Measurements from ENCODE around the gene ADGRG1. TPM values are rescaled to one million over a fixed set of nuclear protein-coding genes. Genes with fewer than 3 reads are reported as not detected.

The ADGRG1 gene
- total and polyA plus RNA-seq, 2 donors (not counting 1 experiment from before 2014, with no cell fraction given), result 0.20 to 0.61 TPM

DNA sequence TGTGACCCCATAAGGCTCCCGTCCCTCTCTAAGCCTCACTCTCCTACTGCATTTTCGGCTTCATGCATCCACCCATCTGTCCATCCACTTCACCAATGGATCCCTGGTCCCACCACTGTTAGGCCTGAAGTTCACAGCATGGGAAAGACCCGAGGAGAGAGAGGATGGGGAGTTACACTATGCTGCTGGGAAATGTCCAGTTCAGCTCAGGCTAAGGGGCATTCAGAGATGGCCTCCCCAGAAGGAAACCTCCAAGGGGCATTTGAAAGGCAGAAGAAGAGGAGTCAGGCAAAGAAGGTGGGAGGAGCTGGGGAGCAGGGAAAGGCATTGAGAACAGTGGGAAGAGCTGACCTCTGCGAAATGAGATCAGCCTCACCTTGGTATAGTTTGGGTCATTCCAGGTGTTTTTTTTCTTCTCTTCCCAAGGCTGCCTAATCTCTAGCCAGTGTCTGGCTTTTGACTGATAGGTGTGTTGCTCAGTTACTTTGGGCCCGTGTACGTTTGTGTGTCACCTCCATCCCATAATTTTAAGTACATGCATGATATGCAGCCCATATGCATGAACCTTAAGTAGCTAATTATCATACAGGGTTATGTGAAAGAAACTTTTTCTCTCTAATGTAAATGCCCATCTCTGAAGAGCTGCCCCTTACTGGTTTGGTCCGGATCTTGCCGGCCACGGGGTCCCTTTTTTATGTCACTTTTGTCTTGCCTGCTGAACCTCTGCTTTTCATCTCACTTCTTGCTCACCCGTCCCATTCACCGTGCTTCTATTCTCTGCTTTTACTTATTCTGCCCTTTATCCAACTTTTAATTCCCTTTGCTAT, 54.6 kb downstream of the ADGRG1 start:
- Mint-ChIP-seq H3K4me1 (no peaks in the 10 kb centered on the region), H3K4me3 (no peak overlapping the region), H3K27ac (no peak overlapping the region), H3K9me3 (ENCODE audit: insufficient read depth) (no peaks in the 10 kb centered on the region), H3K27me3 (peaks cover 3% of the 10 kb centered on the region)
- H3K4me1 ChIP-seq (ENCODE audit: control insufficient read depth in 2 of 2, insufficient read depth in 2 of 2, low read length in 2 of 2), result peaks cover 0 to 4% of the 10 kb centered on the region in 2 donors
- no peak for TF ChIP-seq EZH2 (IDR thresholded peaks at IDR 0.05; ENCODE audit: borderline replicate concordance, insufficient read depth, low read depth, low read length, poor library complexity, severe bottlenecking)
- TF ChIP-seq, protein P1, sequence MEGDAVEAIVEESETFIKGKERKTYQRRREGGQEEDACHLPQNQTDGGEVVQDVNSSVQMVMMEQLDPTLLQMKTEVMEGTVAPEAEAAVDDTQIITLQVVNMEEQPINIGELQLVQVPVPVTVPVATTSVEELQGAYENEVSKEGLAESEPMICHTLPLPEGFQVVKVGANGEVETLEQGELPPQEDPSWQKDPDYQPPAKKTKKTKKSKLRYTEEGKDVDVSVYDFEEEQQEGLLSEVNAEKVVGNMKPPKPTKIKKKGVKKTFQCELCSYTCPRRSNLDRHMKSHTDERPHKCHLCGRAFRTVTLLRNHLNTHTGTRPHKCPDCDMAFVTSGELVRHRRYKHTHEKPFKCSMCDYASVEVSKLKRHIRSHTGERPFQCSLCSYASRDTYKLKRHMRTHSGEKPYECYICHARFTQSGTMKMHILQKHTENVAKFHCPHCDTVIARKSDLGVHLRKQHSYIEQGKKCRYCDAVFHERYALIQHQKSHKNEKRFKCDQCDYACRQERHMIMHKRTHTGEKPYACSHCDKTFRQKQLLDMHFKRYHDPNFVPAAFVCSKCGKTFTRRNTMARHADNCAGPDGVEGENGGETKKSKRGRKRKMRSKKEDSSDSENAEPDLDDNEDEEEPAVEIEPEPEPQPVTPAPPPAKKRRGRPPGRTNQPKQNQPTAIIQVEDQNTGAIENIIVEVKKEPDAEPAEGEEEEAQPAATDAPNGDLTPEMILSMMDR (IDR thresholded peaks at IDR 0.05), result no peak
- ChIA-PET POLR2A (no interaction called here), CTCF (no interaction called here)
- no peak overlapping the region for H3K9ac ChIP-seq (ENCODE audit: low read length)
- no peaks in the 10 kb centered on the region for H3K36me3 ChIP-seq (replicated peaks in 1 of 2; ENCODE audit: control extremely low read depth in 1 of 2, control insufficient read depth in 1 of 2, extremely low read depth in 1 of 2, insufficient read depth in 2 of 2, low read length in 1 of 2)
- H3K27me3 ChIP-seq (replicated peaks in 1 of 4; ENCODE audit: control extremely low read depth in 1 of 4, control insufficient read depth in 3 of 4, insufficient read depth in 4 of 4, low read length in 3 of 4), result no peaks in the 10 kb centered on the region
- DNase-seq (no peak), ATAC-seq (ENCODE audit: low read depth) (no peak)
- no peaks in the 10 kb centered on the region for H4K20me1 ChIP-seq (ENCODE audit: control insufficient read depth, insufficient read depth, low read length, poor library complexity, severe bottlenecking)
- H2AFZ ChIP-seq (ENCODE audit: insufficient read depth, low read depth, low read length, poor library complexity, severe bottlenecking), result no peak overlapping the region
- H3K27ac ChIP-seq (ENCODE audit: low read length in 2 of 2), result no peak overlapping the region
- H3K4me3 ChIP-seq (ENCODE audit: control extremely low read depth in 1 of 5, extremely low read depth in 1 of 5, insufficient read depth in 1 of 5, low read depth in 2 of 5, low read length in 4 of 5), result no peak overlapping the region
- intact Hi-C loops (cut with micrococcal nuclease), result no loop called here
- H3K9me3 ChIP-seq (ENCODE audit: control extremely low read depth in 1 of 3, control insufficient read depth in 2 of 3, insufficient read depth in 1 of 3, low read length in 2 of 3), result no peaks in the 10 kb centered on the region
- H3K79me2 ChIP-seq (ENCODE audit: control insufficient read depth, insufficient read depth, low read length), result no peaks in the 10 kb centered on the region
- WGBS (ENCODE audit: insufficient coverage), result 92% methylated on average over 6 of the region's 11 CpGs
- no peak overlapping the region for H3K4me2 ChIP-seq (replicated peaks; ENCODE audit: low read depth, low read length, poor library complexity, severe bottlenecking)

Measured in B cell (primary cell).